ENCODE measurements around the gene NCK1.
"Not testable (repeated sequence)": the region's sequence is repeated elsewhere in the genome, so short reads cannot be mapped to it uniquely, and the experiment has no call there.

GRCh38 chr3:136987398-136987980, 125.5 kb downstream of the NCK1 start:
- TF ChIP-seq CTCF (IDR thresholded peaks at IDR 0.05; ENCODE audit: insufficient read depth, low read depth, low read length); EZH2 (IDR thresholded peaks at IDR 0.05; ENCODE audit: insufficient read depth, low read length): not testable (repeated sequence)
